Endothelial cell of umbilical vein (primary cell): ENCODE results near the gene FOXN1.

Experiments used
- EZH2 ChIP-seq: IDR thresholded peaks from 2 replicates; pipeline ENCODE4 v1.6.1; 2012; ENCODE audit warnings: borderline replicate concordance, low read depth, mild to moderate bottlenecking, moderate library complexity, low read length, inconsistent platforms; ENCODE audit not compliant: severe bottlenecking
- FOS ChIP-seq: IDR thresholded peaks from 2 replicates; pipeline ENCODE4 v1.6.1; 2011; ENCODE audit warnings: mild to moderate bottlenecking, low read length, moderate library complexity, borderline replicate concordance; ENCODE audit not compliant: insufficient read depth
- GATA2 ChIP-seq: IDR thresholded peaks from 2 replicates; pipeline ENCODE4 v1.7.0; 2011; ENCODE audit warnings: low read depth, mild to moderate bottlenecking, moderate library complexity, mixed read lengths, low read length; ENCODE audit not compliant: insufficient read length, insufficient read depth
- JUN ChIP-seq: IDR thresholded peaks from 2 replicates; pipeline ENCODE4 v1.6.1; 2011; ENCODE audit warnings: borderline replicate concordance, low read depth; ENCODE audit not compliant: insufficient read length, insufficient read depth
- MAX ChIP-seq: IDR thresholded peaks from 2 replicates; pipeline ENCODE4 v1.6.1; 2011; ENCODE audit not compliant: insufficient read depth, insufficient read length
- MYC ChIP-seq: IDR thresholded peaks from one replicate; pipeline ENCODE4 v1.6.1; 2011; ENCODE audit warnings: mild to moderate bottlenecking, low read depth, low read length
- POLR2A ChIP-seq: IDR thresholded peaks from 2 replicates; pipeline ENCODE4 v1.6.1; 2012; ENCODE audit warnings: low read depth, mild to moderate bottlenecking, control low read depth, low read length
- POLR2AphosphoS5 ChIP-seq: IDR thresholded peaks from 2 replicates; pipeline ENCODE4 v1.6.1; 2012; ENCODE audit warnings: low read depth, mild to moderate bottlenecking, control low read depth, low read length, moderate library complexity; ENCODE audit not compliant: insufficient read depth
- TF ChIP-seq, protein P1 (sequence below), 2 donors: IDR thresholded peaks; 1 replicate in 1 of 2; 2 replicates in 1 of 2; pipeline ENCODE4 v1.5.1; 2011; ENCODE audit warnings: low read length in 2 of 2, mild to moderate bottlenecking in 2 of 2, moderate library complexity in 2 of 2, control low read depth in 1 of 2, inconsistent platforms in 1 of 2, low read depth in 1 of 2; ENCODE audit not compliant: insufficient read depth in 1 of 2; ENCODE audit errors: extremely low read depth in 1 of 2

DNA sequence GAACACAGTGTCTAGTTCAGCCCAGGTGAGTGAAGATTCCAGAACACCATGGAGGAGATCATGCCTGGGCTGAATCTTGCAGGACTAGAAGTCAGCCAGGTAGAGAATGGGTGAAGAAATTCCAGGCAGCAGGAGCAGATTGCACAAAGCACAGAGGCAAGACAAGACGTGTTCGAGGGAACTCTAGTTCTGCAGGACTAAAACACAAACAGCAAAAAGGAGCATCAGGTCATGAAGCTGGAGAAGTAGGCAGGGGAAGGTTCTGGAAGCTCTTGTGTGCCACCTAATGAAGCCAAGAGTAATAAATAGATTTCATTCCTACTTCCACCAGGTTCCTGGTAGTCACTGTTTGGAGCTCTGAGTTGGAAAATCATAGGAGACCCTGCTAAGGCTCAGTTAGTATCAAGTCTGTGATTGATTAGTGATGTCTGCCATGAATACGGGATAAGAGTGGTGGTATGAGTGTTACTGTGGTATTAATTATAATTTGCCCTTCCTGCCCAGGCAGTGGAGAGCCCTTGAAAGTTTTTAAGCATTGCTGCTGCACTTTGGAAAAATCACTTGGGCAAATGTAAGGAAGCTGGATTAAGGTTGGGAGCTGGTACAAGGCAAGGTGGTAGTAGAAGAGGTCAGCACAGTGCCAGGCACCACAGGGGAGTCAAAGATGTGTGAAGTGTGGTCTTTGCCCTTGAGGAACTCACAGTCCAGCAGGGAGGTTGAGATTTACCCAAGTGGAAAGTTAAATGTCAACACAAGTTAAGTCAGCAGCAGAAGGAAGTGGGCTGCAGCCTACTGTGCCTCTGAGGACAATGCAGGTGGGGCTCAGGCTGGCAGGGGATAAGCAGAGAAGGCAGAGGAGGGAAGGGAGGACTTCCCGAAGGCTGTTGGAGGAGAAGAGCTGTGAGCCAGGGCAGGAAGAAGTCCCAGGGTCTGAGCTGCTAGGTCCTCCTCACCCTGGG lies 13.5 kb upstream of the FOXN1 start:
- TF ChIP-seq, protein P1, sequence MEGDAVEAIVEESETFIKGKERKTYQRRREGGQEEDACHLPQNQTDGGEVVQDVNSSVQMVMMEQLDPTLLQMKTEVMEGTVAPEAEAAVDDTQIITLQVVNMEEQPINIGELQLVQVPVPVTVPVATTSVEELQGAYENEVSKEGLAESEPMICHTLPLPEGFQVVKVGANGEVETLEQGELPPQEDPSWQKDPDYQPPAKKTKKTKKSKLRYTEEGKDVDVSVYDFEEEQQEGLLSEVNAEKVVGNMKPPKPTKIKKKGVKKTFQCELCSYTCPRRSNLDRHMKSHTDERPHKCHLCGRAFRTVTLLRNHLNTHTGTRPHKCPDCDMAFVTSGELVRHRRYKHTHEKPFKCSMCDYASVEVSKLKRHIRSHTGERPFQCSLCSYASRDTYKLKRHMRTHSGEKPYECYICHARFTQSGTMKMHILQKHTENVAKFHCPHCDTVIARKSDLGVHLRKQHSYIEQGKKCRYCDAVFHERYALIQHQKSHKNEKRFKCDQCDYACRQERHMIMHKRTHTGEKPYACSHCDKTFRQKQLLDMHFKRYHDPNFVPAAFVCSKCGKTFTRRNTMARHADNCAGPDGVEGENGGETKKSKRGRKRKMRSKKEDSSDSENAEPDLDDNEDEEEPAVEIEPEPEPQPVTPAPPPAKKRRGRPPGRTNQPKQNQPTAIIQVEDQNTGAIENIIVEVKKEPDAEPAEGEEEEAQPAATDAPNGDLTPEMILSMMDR (IDR thresholded peaks at IDR 0.05; ENCODE audit: extremely low read depth in 1 of 2, insufficient read depth in 1 of 2, low read depth in 1 of 2, low read length in 2 of 2): no peak
- TF ChIP-seq MAX: no peak
- no peak for TF ChIP-seq POLR2A
- no peak for TF ChIP-seq EZH2
- no peak for TF ChIP-seq MYC
- no peak for TF ChIP-seq POLR2AphosphoS5
- TF ChIP-seq JUN: no peak
- TF ChIP-seq FOS: no peak
- TF ChIP-seq GATA2: no peak
